ENCODE results near the gene DHTKD1. TPM values are rescaled to one million over a fixed set of nuclear protein-coding genes. Genes with fewer than 3 reads are reported as not detected.
"Not testable (repeated sequence)": the region's sequence is repeated elsewhere in the genome, so short reads cannot be mapped to it uniquely, and the experiment has no call there.

The DHTKD1 gene
- total and polyA plus RNA-seq, 2 donors (not counting 1 experiment from before 2014, with no cell fraction given), result 20.5 to 23.1 TPM

GRCh38 chr10:12165999-12166775 lies 97.4 kb downstream of the DHTKD1 start:
- H3K4me3 ChIP-seq (replicated peaks in 1 of 4; ENCODE audit: control extremely low read depth in 1 of 4, insufficient read depth in 1 of 4, low read depth in 3 of 4, low read length in 4 of 4), result no peak overlapping the region
- no peaks in the 10 kb centered on the region for H3K9me3 ChIP-seq (ENCODE audit: control insufficient read depth, insufficient read depth, low read depth, low read length)
- H3K4me1 ChIP-seq (ENCODE audit: control insufficient read depth, extremely low read depth, insufficient read depth, low read length), result no peaks in the 10 kb centered on the region
- TF ChIP-seq EZH2 (IDR thresholded peaks at IDR 0.05; ENCODE audit: low read length, missing control alignments) (no peak), CTCF (conservative IDR thresholded peaks at IDR 0.05 in 1 of 2, IDR thresholded peaks at IDR 0.05 in 1 of 2; ENCODE audit: low read depth in 1 of 2, low read length in 2 of 2) (no peak)
- DNase-seq (ENCODE audit: low read depth in 2 of 2), result no peak
- H3K27ac ChIP-seq (ENCODE audit: insufficient read depth, low read length), result no peak overlapping the region
- H3K27me3 ChIP-seq (ENCODE audit: control insufficient read depth, insufficient read depth, low read length), result no peaks in the 10 kb centered on the region
- H4K20me1 ChIP-seq (ENCODE audit: control insufficient read depth, extremely low read depth, insufficient read depth, low read length), result no peaks in the 10 kb centered on the region
- no peak overlapping the region for H3K4me2 ChIP-seq (ENCODE audit: extremely low read depth, insufficient read depth, low read length)
- H3K79me2 ChIP-seq (ENCODE audit: control insufficient read depth, insufficient read depth, low read length), result no peaks in the 10 kb centered on the region
- H3K36me3 ChIP-seq (ENCODE audit: control insufficient read depth, insufficient read depth, low read length), result peaks cover 5% of the 10 kb centered on the region
- H2AFZ ChIP-seq (ENCODE audit: low read length), result no peak overlapping the region
- no peak overlapping the region for H3K9ac ChIP-seq (ENCODE audit: insufficient read depth, low read length)

GRCh38 chr10:12171512-12171911 lies 102.8 kb downstream of the DHTKD1 start:
- H3K4me1 ChIP-seq (ENCODE audit: control insufficient read depth, extremely low read depth, insufficient read depth, low read length); DNase-seq (ENCODE audit: low read depth in 2 of 2); H3K9ac ChIP-seq (ENCODE audit: insufficient read depth, low read length); H3K4me3 ChIP-seq (replicated peaks in 1 of 4; ENCODE audit: control extremely low read depth in 1 of 4, insufficient read depth in 1 of 4, low read depth in 3 of 4, low read length in 4 of 4); H3K27ac ChIP-seq (ENCODE audit: insufficient read depth, low read length); H3K27me3 ChIP-seq (ENCODE audit: control insufficient read depth, insufficient read depth, low read length); H3K4me2 ChIP-seq (ENCODE audit: extremely low read depth, insufficient read depth, low read length); H2AFZ ChIP-seq (ENCODE audit: low read length); H3K79me2 ChIP-seq (ENCODE audit: control insufficient read depth, insufficient read depth, low read length); H4K20me1 ChIP-seq (ENCODE audit: control insufficient read depth, extremely low read depth, insufficient read depth, low read length); H3K9me3 ChIP-seq (ENCODE audit: control insufficient read depth, insufficient read depth, low read depth, low read length): not testable (repeated sequence)
- H3K36me3 ChIP-seq (ENCODE audit: control insufficient read depth, insufficient read depth, low read length), result peaks cover 16% of the 10 kb centered on the region

Other genes with a start within 250 kb of the DHTKD1 start
- 1.8 and 2.6 TPM in 2 replicates for gene PROSER2, start 245.6 kb upstream of the DHTKD1 start, total RNA-seq
- 1.2 and 1.5 TPM in 2 replicates for gene PROSER2, start 245.6 kb upstream of the DHTKD1 start, polyA plus RNA-seq
- 16.4 and 22.6 TPM in 2 replicates for gene UPF2, start 26.1 kb upstream of the DHTKD1 start, total RNA-seq
- 17.0 and 20.8 TPM in 2 replicates for gene UPF2, start 26.1 kb upstream of the DHTKD1 start, polyA plus RNA-seq
- 5.6 and 9.2 TPM in 2 replicates for gene SEC61A2, start 60.7 kb downstream of the DHTKD1 start, total RNA-seq
- 12.6 and 12.8 TPM in 2 replicates for gene SEC61A2, start 60.7 kb downstream of the DHTKD1 start, polyA plus RNA-seq
- gene NUDT5, start 126.9 kb downstream of the DHTKD1 start, total RNA-seq, result 58.0 and 58.8 TPM in 2 replicates
- 69.4 and 89.1 TPM in 2 replicates for gene NUDT5, start 126.9 kb downstream of the DHTKD1 start, polyA plus RNA-seq
- 138 and 144 TPM in 2 replicates for gene CDC123, start 127.2 kb downstream of the DHTKD1 start, total RNA-seq
- gene CDC123, start 127.2 kb downstream of the DHTKD1 start, polyA plus RNA-seq, result 172 and 225 TPM in 2 replicates